GM19324 (cell line): ENCODE measurements around the gene OTC.

Experiments used
- ATAC-seq: cut with Tn5 transposase; IDR thresholded peaks from one replicate; pipeline ENCODE4 v1.9.1; 2021; ENCODE audit warnings: mild to moderate bottlenecking, moderate library complexity; ENCODE audit not compliant: unreplicated experiment, low FRiP score

OTC gene

GRCh38 chrX:38462257-38462656 lies 109.9 kb downstream of the OTC start:
- no peak for ATAC-seq

GRCh38 chrX:38465686-38466085 lies 113.3 kb downstream of the OTC start:
- no peak for ATAC-seq

- no peak for ATAC-seq
Observed at GRCh38 chrX:38468563-38469157, 116.3 kb downstream of the OTC start.
